ENCODE measurements around the gene COQ8A. TPM values are rescaled to one million over a fixed set of nuclear protein-coding genes. Genes with fewer than 3 reads are reported as not detected.

The COQ8A gene
- total RNA-seq, 1 experiment from 2014 or later: 39.4 TPM

- TF ChIP-seq, protein P1, sequence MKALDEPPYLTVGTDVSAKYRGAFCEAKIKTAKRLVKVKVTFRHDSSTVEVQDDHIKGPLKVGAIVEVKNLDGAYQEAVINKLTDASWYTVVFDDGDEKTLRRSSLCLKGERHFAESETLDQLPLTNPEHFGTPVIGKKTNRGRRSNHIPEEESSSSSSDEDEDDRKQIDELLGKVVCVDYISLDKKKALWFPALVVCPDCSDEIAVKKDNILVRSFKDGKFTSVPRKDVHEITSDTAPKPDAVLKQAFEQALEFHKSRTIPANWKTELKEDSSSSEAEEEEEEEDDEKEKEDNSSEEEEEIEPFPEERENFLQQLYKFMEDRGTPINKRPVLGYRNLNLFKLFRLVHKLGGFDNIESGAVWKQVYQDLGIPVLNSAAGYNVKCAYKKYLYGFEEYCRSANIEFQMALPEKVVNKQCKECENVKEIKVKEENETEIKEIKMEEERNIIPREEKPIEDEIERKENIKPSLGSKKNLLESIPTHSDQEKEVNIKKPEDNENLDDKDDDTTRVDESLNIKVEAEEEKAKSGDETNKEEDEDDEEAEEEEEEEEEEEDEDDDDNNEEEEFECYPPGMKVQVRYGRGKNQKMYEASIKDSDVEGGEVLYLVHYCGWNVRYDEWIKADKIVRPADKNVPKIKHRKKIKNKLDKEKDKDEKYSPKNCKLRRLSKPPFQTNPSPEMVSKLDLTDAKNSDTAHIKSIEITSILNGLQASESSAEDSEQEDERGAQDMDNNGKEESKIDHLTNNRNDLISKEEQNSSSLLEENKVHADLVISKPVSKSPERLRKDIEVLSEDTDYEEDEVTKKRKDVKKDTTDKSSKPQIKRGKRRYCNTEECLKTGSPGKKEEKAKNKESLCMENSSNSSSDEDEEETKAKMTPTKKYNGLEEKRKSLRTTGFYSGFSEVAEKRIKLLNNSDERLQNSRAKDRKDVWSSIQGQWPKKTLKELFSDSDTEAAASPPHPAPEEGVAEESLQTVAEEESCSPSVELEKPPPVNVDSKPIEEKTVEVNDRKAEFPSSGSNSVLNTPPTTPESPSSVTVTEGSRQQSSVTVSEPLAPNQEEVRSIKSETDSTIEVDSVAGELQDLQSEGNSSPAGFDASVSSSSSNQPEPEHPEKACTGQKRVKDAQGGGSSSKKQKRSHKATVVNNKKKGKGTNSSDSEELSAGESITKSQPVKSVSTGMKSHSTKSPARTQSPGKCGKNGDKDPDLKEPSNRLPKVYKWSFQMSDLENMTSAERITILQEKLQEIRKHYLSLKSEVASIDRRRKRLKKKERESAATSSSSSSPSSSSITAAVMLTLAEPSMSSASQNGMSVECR (CRISPR knock-in tag; IDR thresholded peaks at IDR 0.05; ENCODE audit: borderline replicate concordance): no peak
- TF ChIP-seq, protein P2, sequence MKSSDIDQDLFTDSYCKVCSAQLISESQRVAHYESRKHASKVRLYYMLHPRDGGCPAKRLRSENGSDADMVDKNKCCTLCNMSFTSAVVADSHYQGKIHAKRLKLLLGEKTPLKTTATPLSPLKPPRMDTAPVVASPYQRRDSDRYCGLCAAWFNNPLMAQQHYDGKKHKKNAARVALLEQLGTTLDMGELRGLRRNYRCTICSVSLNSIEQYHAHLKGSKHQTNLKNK (CRISPR knock-in tag; IDR thresholded peaks at IDR 0.05): no peak
- TF ChIP-seq FOXK1 (CRISPR knock-in tag; IDR thresholded peaks at IDR 0.05): no peak
- no peak for TF ChIP-seq ZNF232 (CRISPR knock-in tag; IDR thresholded peaks at IDR 0.05)
- no peak for TF ChIP-seq RELA (CRISPR knock-in tag; IDR thresholded peaks at IDR 0.05; ENCODE audit: borderline replicate concordance)
- no peak for TF ChIP-seq TCF7 (CRISPR knock-in tag; IDR thresholded peaks at IDR 0.05; ENCODE audit: low read depth)
These were observed 47.6 kb upstream of the COQ8A start (continued) for GRCh38 chr1:226892524-226892875.

DNA sequence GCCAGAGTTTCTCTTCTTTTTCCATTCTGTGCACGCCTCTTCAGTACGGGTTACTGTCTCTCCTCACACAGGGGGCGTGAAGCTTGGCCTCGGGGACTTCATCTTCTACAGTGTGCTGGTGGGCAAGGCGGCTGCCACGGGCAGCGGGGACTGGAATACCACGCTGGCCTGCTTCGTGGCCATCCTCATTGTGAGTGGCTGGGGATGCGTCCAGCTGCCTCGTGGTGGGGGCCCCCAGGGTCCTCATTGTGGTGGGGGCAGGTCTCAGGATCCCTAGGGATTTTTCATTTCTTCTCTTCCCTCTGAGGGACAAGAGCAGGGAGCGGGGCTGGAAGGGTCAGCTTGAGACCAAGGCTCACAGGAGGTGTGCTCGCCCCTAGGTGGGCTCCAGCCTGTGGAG is 46.2 kb upstream of the COQ8A start:
- ChIA-PET CTCF (no interaction called here), POLR2A (no interaction called here)

DNA sequence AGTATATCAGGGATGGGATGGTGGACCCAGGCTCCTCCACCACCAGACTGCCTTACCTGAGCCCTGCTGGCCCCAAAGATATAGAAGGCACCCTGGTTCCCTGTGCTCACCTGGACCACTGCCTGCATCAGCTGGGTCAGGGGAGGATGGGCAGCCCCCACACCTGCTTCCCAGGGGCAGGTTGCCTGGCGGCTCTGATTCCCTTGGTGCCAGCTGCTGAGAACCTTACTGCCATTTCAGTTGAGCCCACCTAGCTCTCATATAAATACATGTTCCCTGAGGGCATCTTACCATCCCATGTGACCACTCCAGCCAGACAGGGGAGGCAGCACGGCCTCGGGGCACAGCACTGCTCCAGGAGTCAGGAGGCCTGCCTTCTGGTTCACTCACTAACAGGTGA is 45.3 kb upstream of the COQ8A start:
- Mint-ChIP-seq H3K36me3 (peaks cover 28% of the 10 kb centered on the region), H3K9me3 (no peaks in the 10 kb centered on the region), H3K27ac (no peak overlapping the region), H3K27me3 (ENCODE audit: low read depth) (no peaks in the 10 kb centered on the region), H3K4me1 (no peaks in the 10 kb centered on the region), H3K4me3 (no peak overlapping the region)
- CTCF ChIA-PET: no interaction called here
- POLR2A ChIA-PET: no interaction called here
- DNase-seq (ENCODE audit: low spot score) (no peak), ATAC-seq (no peak)
- TF ChIP-seq GABPB1 (CRISPR knock-in tag; IDR thresholded peaks at IDR 0.05) (no peak), CREM (CRISPR knock-in tag; IDR thresholded peaks at IDR 0.05) (no peak), IRF1 (CRISPR knock-in tag; IDR thresholded peaks at IDR 0.05) (no peak), MAX (CRISPR knock-in tag; IDR thresholded peaks at IDR 0.05) (no peak), NFE2L1 (CRISPR knock-in tag; IDR thresholded peaks at IDR 0.05) (no peak), ZNF317 (CRISPR knock-in tag; IDR thresholded peaks at IDR 0.05; ENCODE audit: borderline replicate concordance, low read depth) (no peak), ZNF396 (CRISPR knock-in tag; IDR thresholded peaks at IDR 0.05; ENCODE audit: borderline replicate concordance) (no peak)
- TF ChIP-seq, protein P3, sequence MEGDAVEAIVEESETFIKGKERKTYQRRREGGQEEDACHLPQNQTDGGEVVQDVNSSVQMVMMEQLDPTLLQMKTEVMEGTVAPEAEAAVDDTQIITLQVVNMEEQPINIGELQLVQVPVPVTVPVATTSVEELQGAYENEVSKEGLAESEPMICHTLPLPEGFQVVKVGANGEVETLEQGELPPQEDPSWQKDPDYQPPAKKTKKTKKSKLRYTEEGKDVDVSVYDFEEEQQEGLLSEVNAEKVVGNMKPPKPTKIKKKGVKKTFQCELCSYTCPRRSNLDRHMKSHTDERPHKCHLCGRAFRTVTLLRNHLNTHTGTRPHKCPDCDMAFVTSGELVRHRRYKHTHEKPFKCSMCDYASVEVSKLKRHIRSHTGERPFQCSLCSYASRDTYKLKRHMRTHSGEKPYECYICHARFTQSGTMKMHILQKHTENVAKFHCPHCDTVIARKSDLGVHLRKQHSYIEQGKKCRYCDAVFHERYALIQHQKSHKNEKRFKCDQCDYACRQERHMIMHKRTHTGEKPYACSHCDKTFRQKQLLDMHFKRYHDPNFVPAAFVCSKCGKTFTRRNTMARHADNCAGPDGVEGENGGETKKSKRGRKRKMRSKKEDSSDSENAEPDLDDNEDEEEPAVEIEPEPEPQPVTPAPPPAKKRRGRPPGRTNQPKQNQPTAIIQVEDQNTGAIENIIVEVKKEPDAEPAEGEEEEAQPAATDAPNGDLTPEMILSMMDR (IDR thresholded peaks at IDR 0.05): no peak
- TF ChIP-seq, protein P4, sequence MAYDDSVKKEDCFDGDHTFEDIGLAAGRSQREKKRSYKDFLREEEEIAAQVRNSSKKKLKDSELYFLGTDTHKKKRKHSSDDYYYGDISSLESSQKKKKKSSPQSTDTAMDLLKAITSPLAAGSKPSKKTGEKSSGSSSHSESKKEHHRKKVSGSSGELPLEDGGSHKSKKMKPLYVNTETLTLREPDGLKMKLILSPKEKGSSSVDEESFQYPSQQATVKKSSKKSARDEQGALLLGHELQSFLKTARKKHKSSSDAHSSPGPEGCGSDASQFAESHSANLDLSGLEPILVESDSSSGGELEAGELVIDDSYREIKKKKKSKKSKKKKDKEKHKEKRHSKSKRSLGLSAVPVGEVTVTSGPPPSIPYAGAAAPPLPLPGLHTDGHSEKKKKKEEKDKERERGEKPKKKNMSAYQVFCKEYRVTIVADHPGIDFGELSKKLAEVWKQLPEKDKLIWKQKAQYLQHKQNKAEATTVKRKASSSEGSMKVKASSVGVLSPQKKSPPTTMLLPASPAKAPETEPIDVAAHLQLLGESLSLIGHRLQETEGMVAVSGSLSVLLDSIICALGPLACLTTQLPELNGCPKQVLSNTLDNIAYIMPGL (CRISPR knock-in tag; IDR thresholded peaks at IDR 0.05): no peak
- TF ChIP-seq, protein P5, sequence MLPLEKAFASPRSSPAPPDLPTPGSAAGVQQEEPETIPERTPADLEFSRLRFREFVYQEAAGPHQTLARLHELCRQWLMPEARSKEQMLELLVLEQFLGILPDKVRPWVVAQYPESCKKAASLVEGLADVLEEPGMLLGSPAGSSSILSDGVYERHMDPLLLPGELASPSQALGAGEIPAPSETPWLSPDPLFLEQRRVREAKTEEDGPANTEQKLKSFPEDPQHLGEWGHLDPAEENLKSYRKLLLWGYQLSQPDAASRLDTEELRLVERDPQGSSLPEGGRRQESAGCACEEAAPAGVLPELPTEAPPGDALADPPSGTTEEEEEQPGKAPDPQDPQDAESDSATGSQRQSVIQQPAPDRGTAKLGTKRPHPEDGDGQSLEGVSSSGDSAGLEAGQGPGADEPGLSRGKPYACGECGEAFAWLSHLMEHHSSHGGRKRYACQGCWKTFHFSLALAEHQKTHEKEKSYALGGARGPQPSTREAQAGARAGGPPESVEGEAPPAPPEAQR (CRISPR knock-in tag; IDR thresholded peaks at IDR 0.05): no peak

More for the DNA sequence above, 46.2 kb upstream of the COQ8A start:
- Mint-ChIP-seq H3K9me3 (no peaks in the 10 kb centered on the region), H3K27ac (no peak overlapping the region), H3K4me1 (no peaks in the 10 kb centered on the region), H3K36me3 (peaks cover 28% of the 10 kb centered on the region), H3K27me3 (ENCODE audit: low read depth) (no peaks in the 10 kb centered on the region), H3K4me3 (no peak overlapping the region)
- DNase-seq (ENCODE audit: low spot score): no peak
- ATAC-seq: no peak
- no peak for TF ChIP-seq ELF4 (CRISPR knock-in tag; IDR thresholded peaks at IDR 0.05; ENCODE audit: low read depth)
- no peak for TF ChIP-seq STAT6 (CRISPR knock-in tag; conservative IDR thresholded peaks at IDR 0.05; ENCODE audit: low read depth)
- no peak for TF ChIP-seq TCF7 (CRISPR knock-in tag; IDR thresholded peaks at IDR 0.05; ENCODE audit: low read depth)

Data from WTC11 (cell line).